HG02885 (cell line): ENCODE results near the gene RXRA.
"Not testable (repeated sequence)": the region's sequence is repeated elsewhere in the genome, so short reads cannot be mapped to it uniquely, and the experiment has no call there.

Experiments used
- ATAC-seq: cut with Tn5 transposase; IDR thresholded peaks from one replicate; pipeline ENCODE4 v1.9.1; 2021; ENCODE audit warnings: mild to moderate bottlenecking; ENCODE audit not compliant: unreplicated experiment, poor library complexity

The RXRA gene

GRCh38 chr9:134293031-134293521, 33.2 kb upstream of the RXRA start:
- ATAC-seq = no peak

- no peak for ATAC-seq
Observed at GRCh38 chr9:134293611-134294152, 32.6 kb upstream of the RXRA start.

- no peak for ATAC-seq
Observed at GRCh38 chr9:134294153-134295071, 31.8 kb upstream of the RXRA start.

GRCh38 chr9:134295101-134295745, 31.0 kb upstream of the RXRA start:
- no peak for ATAC-seq

- ATAC-seq = no peak
Observed at GRCh38 chr9:134295746-134296250, 30.5 kb upstream of the RXRA start.

GRCh38 chr9:134296301-134297082, 29.8 kb upstream of the RXRA start:
- no peak for ATAC-seq

GRCh38 chr9:134297083-134297410, 29.2 kb upstream of the RXRA start:
- ATAC-seq = no peak

- no peak for ATAC-seq
Observed at GRCh38 chr9:134297576-134297975, 28.7 kb upstream of the RXRA start.

GRCh38 chr9:134298000-134298399, 28.3 kb upstream of the RXRA start:
- no peak for ATAC-seq

- no peak for ATAC-seq
Observed at GRCh38 chr9:134299068-134299467, 27.2 kb upstream of the RXRA start.

- no peak for ATAC-seq
Observed at GRCh38 chr9:134299883-134300282, 26.4 kb upstream of the RXRA start.

- ATAC-seq = no peak
Observed at GRCh38 chr9:134301387-134302129, 24.7 kb upstream of the RXRA start.

- no peak for ATAC-seq
Observed at GRCh38 chr9:134302130-134302817, 24.0 kb upstream of the RXRA start.

GRCh38 chr9:134303601-134304000, 22.7 kb upstream of the RXRA start:
- no peak for ATAC-seq

- ATAC-seq = no peak
Observed at GRCh38 chr9:134304261-134304660, 22.0 kb upstream of the RXRA start.

- no peak for ATAC-seq
Observed at GRCh38 chr9:134304690-134305089, 21.6 kb upstream of the RXRA start.

GRCh38 chr9:134305533-134305932, 20.7 kb upstream of the RXRA start:
- ATAC-seq = no peak

- not testable (repeated sequence) for ATAC-seq
Observed at GRCh38 chr9:134306042-134306441, 20.2 kb upstream of the RXRA start.
